T-helper 22 cell (primary cell): Measurements from ENCODE around the gene CMIP.
"Not testable (repeated sequence)": the region's sequence is repeated elsewhere in the genome, so short reads cannot be mapped to it uniquely, and the experiment has no call there.

ENCODE experiments used
- DNase-seq: peaks from one replicate; pipeline ENCODE4 v3.0.0-alpha.2; 2020; ENCODE audit warnings: low read depth

Gene CMIP

GRCh38 chr16:81517629-81518438, 73.2 kb downstream of the CMIP start:
- no peak for DNase-seq

- DNase-seq = no peak
These were observed 73.8 kb downstream of the CMIP start for GRCh38 chr16:81518439-81518757.

- DNase-seq = no peak
These were observed 74.9 kb downstream of the CMIP start for GRCh38 chr16:81519301-81520150.

- no peak for DNase-seq
These were observed 75.5 kb downstream of the CMIP start for GRCh38 chr16:81520151-81520470.

GRCh38 chr16:81520560-81521135, 76.0 kb downstream of the CMIP start:
- DNase-seq = no peak

GRCh38 chr16:81521141-81521626, 76.6 kb downstream of the CMIP start:
- peak; percentile 79 for DNase-seq

GRCh38 chr16:81522108-81522701, 77.6 kb downstream of the CMIP start:
- DNase-seq = peak; percentile 25

GRCh38 chr16:81522851-81523250, 78.2 kb downstream of the CMIP start:
- not testable (repeated sequence) for DNase-seq

- peak; percentile 29 for DNase-seq
These were observed 78.9 kb downstream of the CMIP start for GRCh38 chr16:81523387-81524115.

GRCh38 chr16:81524382-81524781, 79.8 kb downstream of the CMIP start:
- DNase-seq = peak; percentile 72

GRCh38 chr16:81524885-81525284, 80.3 kb downstream of the CMIP start:
- DNase-seq = not testable (repeated sequence)

GRCh38 chr16:81526199-81526598, 81.6 kb downstream of the CMIP start:
- DNase-seq = no peak

- no peak for DNase-seq
These were observed 82.3 kb downstream of the CMIP start for GRCh38 chr16:81526935-81527334.

GRCh38 chr16:81527477-81528178, 83.0 kb downstream of the CMIP start:
- no peak for DNase-seq

GRCh38 chr16:81528256-81528655, 83.6 kb downstream of the CMIP start:
- DNase-seq = no peak

- no peak for DNase-seq
These were observed 85.7 kb downstream of the CMIP start for GRCh38 chr16:81530296-81530721.

GRCh38 chr16:81530814-81531213, 86.2 kb downstream of the CMIP start:
- DNase-seq = no peak

- no peak for DNase-seq
These were observed 86.8 kb downstream of the CMIP start for GRCh38 chr16:81531419-81531821.

GRCh38 chr16:81532491-81533174, 88.0 kb downstream of the CMIP start:
- DNase-seq = no peak

GRCh38 chr16:81533175-81533507, 88.5 kb downstream of the CMIP start:
- DNase-seq = no peak
